Measurements from ENCODE around the gene CT45A10. TPM values are rescaled to one million over a fixed set of nuclear protein-coding genes. Genes with fewer than 3 reads are reported as not detected.
"Not testable (repeated sequence)": the region's sequence is repeated elsewhere in the genome, so short reads cannot be mapped to it uniquely, and the experiment has no call there.

CT45A10 gene, protein sequence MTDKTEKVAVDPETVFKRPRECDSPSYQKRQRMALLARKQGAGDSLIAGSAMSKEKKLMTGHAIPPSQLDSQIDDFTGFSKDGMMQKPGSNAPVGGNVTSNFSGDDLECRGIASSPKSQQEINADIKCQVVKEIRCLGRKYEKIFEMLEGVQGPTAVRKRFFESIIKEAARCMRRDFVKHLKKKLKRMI
- not detected for total RNA-seq (ENCODE audit: unreplicated experiment)
- long read RNA-seq: 0 reads

DNA sequence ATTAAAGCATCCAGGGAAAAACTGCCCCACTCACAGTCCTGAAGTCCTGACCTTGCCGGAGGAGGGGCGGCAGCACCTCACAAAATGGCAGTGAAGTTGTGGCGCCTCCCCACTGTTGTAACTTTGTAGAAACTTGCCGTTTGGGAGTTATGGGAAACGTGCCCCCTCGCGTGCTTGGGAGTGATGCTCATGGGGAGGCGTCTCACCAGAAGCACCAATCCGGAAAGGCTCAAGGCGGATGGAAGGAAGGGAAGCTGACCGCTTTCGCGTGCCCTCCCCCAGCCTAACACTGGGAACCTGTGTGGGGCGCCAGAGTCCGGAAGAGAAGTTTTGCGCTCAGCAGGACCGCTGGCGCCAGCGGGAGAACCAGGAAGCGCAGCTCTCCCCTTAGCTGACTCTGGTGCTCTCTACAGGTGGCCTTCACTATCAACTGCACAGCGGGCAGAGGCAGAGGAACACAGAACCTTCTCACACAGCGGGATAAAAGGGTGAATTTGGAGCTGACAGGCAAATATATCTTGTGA is at the start of gene CT45A10, which contains the start of gene SAGE1:
Gene CT45A10 (minus strand): TSS at position 151 of the 524 bp plus-strand sequence. CDS start 8,100 bp downstream, outside the sequence.
Gene SAGE1 (plus strand): TSS at position 423 of the 524 bp plus-strand sequence. CDS start 2,527 bp downstream, outside the sequence.
- no peak within 1 kb of the TSS for H3K4me3 Mint-ChIP-seq (ENCODE audit: unreplicated experiment)
- no peaks in the 10 kb centered on the region for H3K9me3 Mint-ChIP-seq (ENCODE audit: unreplicated experiment)
- H3K36me3 Mint-ChIP-seq (ENCODE audit: unreplicated experiment): no peaks in the 10 kb centered on the region
- peaks cover 1% of the 10 kb centered on the region for H3K27me3 Mint-ChIP-seq (ENCODE audit: unreplicated experiment)
- no peaks in the 10 kb centered on the region for H3K4me1 Mint-ChIP-seq (ENCODE audit: low read depth, unreplicated experiment)
- TF ChIP-seq, protein P1, sequence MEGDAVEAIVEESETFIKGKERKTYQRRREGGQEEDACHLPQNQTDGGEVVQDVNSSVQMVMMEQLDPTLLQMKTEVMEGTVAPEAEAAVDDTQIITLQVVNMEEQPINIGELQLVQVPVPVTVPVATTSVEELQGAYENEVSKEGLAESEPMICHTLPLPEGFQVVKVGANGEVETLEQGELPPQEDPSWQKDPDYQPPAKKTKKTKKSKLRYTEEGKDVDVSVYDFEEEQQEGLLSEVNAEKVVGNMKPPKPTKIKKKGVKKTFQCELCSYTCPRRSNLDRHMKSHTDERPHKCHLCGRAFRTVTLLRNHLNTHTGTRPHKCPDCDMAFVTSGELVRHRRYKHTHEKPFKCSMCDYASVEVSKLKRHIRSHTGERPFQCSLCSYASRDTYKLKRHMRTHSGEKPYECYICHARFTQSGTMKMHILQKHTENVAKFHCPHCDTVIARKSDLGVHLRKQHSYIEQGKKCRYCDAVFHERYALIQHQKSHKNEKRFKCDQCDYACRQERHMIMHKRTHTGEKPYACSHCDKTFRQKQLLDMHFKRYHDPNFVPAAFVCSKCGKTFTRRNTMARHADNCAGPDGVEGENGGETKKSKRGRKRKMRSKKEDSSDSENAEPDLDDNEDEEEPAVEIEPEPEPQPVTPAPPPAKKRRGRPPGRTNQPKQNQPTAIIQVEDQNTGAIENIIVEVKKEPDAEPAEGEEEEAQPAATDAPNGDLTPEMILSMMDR (IDR thresholded peaks at IDR 0.05; ENCODE audit: partially characterized antibody, unreplicated experiment): no peak
- DNase-seq: no peak
- no peak within 1 kb of the TSS for H3K27ac Mint-ChIP-seq (ENCODE audit: unreplicated experiment)

DNA sequence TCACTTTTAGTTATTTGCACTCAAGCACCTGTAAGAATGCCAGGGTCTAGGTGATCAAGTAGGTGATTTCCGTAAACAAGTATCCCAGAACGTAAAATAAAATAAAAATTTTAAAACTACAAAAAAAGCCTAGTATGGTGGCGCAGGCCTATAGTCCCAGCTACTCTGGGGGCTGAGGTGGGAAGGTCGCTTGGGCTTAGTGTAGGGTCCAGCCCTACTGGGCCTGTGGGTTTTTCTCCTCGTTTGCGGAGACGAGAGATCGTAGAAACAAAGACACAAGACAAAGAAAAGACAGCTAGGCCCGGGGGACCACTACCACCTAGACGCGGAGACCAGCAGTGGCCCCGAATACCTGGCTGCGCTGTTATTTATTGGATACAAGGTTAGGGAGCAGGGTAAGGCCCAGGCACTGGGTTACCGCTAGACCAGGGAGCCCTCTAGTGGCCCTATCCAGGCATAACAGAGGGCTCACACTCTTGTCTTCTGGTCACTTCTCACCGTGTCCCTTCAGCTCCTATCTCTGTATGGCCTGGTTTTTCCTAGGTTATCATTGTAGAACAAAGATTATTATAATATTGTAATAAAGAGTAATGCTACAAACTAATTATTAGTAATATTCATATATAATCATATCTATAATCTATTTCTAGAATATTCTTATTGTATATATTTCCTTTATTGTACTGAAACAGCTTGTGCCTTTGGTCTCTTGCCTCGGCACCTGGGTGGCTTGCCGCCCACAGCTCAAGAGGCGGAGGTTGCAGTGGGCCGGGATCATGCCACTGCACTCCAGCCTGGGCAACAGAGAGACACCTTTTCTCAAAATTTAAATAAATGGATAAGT is 38.6 kb upstream of the CT45A10 start:
- Mint-ChIP-seq H3K4me1 (ENCODE audit: low read depth, unreplicated experiment) (no peaks in the 10 kb centered on the region), H3K4me3 (ENCODE audit: unreplicated experiment) (no peak overlapping the region), H3K36me3 (ENCODE audit: unreplicated experiment) (no peaks in the 10 kb centered on the region), H3K27me3 (ENCODE audit: unreplicated experiment) (peaks cover 2% of the 10 kb centered on the region), H3K9me3 (ENCODE audit: unreplicated experiment) (no peaks in the 10 kb centered on the region), H3K27ac (ENCODE audit: unreplicated experiment) (no peak overlapping the region)
- peak; percentile 66 for DNase-seq
- TF ChIP-seq, protein P1 (IDR thresholded peaks at IDR 0.05; ENCODE audit: partially characterized antibody, unreplicated experiment): peak; percentile 60

DNA sequence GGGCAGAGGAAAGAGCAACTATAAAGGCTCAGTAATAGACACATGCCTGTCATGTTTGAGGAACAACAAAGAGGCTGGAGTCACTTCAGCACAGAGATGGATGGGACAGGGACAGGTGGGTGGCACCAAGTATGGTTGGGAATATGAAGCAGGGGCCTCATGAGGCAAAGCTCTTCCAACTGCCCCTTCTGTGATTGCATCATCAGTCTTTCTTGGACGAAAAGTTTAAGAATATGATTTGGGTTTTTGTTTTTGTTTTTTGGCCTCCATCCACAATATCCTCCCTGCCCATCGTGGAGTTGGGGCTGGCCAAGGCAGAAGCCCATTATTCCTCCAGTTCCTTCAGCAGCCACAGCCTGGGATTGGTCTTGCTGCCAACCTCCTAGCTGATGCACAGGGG is 34.7 kb upstream of the CT45A10 start:
- Mint-ChIP-seq H3K27me3 (ENCODE audit: unreplicated experiment) (peaks cover 2% of the 10 kb centered on the region), H3K9me3 (ENCODE audit: unreplicated experiment) (no peaks in the 10 kb centered on the region), H3K4me3 (ENCODE audit: unreplicated experiment) (no peak overlapping the region), H3K36me3 (ENCODE audit: unreplicated experiment) (no peaks in the 10 kb centered on the region), H3K27ac (ENCODE audit: unreplicated experiment) (no peak overlapping the region), H3K4me1 (ENCODE audit: low read depth, unreplicated experiment) (no peaks in the 10 kb centered on the region)
- DNase-seq: no peak
- TF ChIP-seq, protein P1 (IDR thresholded peaks at IDR 0.05; ENCODE audit: partially characterized antibody, unreplicated experiment): no peak

DNA sequence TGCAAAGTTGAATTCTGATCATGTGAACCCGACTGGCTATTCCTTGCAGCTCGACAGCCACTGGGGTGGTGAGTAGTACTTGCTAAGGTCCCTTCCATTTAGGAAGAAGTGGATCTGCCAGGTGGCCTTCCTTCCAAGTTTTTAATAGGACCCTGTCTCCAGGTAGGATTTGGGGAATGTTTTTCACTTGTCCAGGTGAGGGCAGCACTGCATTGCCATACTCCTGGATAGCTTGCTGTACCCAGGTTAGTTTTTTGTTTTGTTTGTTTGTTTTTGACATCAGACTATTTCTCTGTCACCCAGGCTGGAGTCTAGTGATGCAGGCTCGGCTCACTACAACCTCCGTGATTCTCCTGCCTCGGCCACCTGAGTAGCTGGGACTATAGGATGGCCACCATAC is 30.1 kb upstream of the CT45A10 start:
- H3K4me3 Mint-ChIP-seq (ENCODE audit: unreplicated experiment): no peak overlapping the region
- DNase-seq: no peak
- no peaks in the 10 kb centered on the region for H3K9me3 Mint-ChIP-seq (ENCODE audit: unreplicated experiment)
- no peaks in the 10 kb centered on the region for H3K36me3 Mint-ChIP-seq (ENCODE audit: unreplicated experiment)
- H3K27me3 Mint-ChIP-seq (ENCODE audit: unreplicated experiment): no peaks in the 10 kb centered on the region
- H3K4me1 Mint-ChIP-seq (ENCODE audit: low read depth, unreplicated experiment): no peaks in the 10 kb centered on the region
- H3K27ac Mint-ChIP-seq (ENCODE audit: unreplicated experiment): no peak overlapping the region
- TF ChIP-seq, protein P1 (IDR thresholded peaks at IDR 0.05; ENCODE audit: partially characterized antibody, unreplicated experiment): no peak

DNA sequence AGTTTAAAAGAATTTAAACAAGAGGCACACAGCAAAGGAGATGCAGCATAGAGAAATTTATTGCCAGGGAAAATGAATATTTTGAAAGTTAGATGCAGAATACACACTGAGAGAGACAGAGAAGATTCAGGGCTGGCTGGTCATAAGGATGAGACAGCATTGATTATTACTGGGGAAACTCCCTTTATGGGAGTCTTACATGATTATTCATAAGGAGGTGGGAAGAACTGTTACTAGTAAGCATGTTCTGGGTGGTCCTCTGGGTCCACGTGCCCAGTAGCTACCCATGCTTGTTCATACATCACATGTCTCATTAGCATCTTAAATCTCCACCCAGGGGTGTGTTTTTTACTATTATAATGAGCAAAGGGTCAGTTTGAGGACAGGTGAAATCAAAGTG is 27.3 kb upstream of the CT45A10 start:
- H3K9me3 Mint-ChIP-seq (ENCODE audit: unreplicated experiment); H3K4me3 Mint-ChIP-seq (ENCODE audit: unreplicated experiment); H3K36me3 Mint-ChIP-seq (ENCODE audit: unreplicated experiment); H3K4me1 Mint-ChIP-seq (ENCODE audit: low read depth, unreplicated experiment); H3K27me3 Mint-ChIP-seq (ENCODE audit: unreplicated experiment); DNase-seq; H3K27ac Mint-ChIP-seq (ENCODE audit: unreplicated experiment): not testable (repeated sequence)
